SK-MEL-5 (cell line): ENCODE measurements around the gene AGMO. TPM values are rescaled to one million over a fixed set of nuclear protein-coding genes. Genes with fewer than 3 reads are reported as not detected.
A peak's percentile ranks its signal among the peaks of the same experiment; 100 is the strongest.

Experiments
- DNase-seq: peaks from one replicate; pipeline ENCODE4 v3.0.0-alpha.2; 2016; ENCODE audit warnings: low read depth, low spot score
- in situ Hi-C: cut with HindIII; loops from 2 replicates; pipeline ENCODE4 v1.10.0; 2016; ENCODE audit warnings: low sequenced_read_pairs, high pct_unique_total_duplicates, low pct_unique_long_range_greater_than_20kb
- total RNA-seq: library from RNA; depleted of rRNA; stranded (reverse); fragments of >200 nt; shearing (Covaris generic); gene quantifications from 2 replicates; pipeline ENCODE4 v1.2.3, GENCODE V29; 2014

AGMO gene
- total RNA-seq, 1 experiment from 2014 or later, result 1.0 TPM

DNA sequence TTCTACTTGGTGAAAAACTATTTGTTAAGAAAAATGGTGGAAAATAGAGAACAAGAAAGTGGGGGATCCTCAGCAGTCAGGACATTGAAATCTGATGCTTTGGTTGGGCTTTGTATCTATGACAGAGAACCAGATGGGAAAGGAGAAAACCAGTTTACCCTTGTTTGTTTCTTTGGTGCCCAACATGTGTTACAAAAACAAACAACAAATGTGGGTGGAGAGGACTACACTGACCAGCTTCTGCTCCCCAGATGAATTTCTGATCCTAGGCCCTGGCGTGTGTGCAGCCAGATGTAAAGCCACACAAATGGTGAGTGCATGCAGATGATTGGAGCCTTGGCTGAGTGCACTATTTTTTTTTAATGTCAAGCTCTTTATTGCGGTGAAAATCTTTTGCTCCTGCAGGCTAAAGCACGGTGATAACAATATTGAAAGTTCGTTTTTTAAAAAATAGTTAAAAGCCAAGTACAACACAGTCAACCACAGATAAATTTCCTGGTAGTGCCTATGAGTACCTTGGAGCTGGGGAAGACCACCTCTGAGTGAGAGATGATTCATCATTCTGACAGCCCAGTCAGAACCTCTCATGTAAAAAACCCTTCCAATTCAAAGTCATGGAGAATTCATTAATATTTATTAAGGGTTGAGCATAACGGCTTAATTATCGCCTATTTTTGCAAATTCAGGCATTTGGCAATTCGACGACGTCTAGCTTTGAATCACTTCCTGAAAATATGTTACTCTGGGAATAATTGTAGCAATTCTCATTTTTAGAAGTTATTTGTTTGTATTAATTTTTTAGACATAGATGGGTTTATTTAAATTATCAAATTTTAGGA is 163.7 kb downstream of the AGMO start:
- DNase-seq, result no peak
- in situ Hi-C loops, result no loop called here

DNA sequence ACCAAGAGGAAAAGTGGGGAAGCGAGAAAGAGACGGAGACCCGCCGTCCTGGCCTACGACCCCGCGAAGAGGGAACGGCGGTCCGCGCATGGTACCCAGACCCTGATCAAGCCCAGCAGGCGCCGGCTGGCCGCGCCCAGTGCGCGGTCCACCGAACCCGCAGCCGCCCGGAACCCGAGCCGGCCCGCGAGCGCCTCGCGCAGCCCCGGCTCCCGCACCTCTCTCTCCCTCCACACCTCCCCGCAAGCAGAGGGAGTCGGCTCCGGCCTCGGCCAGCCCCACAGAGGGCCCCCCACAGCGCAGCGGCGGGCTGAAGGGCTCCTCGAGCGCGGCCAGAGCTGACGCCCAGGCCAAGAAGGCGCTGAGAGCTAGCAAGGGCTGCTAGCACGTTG is 164.7 kb downstream of the AGMO start:
- in situ Hi-C loops, result no loop called here
- no peak for DNase-seq

DNA sequence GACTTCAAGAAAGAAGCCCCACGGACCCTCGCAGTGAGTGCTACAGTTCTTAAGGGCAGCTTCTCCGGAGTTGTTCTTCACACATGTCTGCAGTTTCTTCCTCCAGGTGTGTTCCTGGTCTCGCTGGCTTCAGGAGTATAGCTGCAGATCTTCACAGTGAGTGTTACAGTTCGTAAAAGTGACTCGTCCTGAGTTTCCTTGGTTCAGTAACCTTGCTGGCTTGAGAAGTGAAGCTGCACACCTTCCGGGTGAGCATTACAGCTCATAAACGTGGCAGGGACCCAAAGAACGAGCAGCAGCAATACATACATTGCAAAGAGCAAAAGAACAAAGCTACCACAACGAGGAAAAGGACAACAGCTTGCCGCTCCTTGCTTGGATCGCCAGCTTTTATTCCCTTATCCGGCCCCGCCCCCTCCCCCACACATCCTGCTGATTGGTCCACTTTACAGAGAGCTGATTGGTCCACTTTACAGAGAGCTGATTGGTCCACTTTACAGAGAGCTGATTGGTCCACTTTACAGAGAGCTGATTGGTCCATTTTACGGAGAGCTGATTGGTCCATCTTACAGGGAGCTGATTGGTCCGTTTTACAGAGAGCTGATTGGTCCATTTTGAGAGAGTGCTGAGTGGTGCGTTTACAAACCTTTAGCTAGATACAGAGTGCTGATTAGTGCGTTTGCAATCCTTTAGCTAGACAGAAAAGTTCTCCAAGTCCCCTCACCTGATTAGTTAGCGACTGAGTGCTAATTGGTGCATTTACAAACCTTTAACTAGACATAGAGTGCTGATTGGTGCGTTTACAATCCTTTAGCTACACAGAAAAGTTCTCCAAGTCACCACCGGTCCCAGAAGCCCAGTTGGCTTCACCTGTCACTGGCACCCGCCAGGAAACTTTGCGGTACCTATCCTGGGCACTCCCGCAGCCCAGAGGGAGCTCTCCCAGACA is 165.3 kb downstream of the AGMO start:
- in situ Hi-C loops, result no loop called here
- no peak for DNase-seq

DNA sequence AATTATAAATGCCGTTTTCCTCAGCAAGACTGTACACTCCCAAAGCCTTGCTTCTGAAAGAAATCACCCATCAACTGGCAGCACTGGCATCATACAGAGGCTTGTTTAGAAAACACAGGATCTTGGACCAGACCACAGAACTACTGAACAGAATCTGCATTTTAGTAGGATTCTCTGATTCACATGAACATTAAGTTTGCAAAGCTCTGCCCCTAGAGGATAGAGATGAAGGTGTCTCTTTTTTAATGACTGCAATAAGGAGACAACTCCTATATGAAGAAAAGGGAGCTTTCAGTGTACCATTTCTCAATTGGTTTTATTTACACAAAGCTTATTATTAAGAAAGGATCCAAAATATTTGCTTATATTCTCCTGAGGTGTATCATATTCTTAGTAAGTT is 172.7 kb downstream of the AGMO start:
- in situ Hi-C loops, result no loop called here
- DNase-seq, result peak; percentile 32

DNA sequence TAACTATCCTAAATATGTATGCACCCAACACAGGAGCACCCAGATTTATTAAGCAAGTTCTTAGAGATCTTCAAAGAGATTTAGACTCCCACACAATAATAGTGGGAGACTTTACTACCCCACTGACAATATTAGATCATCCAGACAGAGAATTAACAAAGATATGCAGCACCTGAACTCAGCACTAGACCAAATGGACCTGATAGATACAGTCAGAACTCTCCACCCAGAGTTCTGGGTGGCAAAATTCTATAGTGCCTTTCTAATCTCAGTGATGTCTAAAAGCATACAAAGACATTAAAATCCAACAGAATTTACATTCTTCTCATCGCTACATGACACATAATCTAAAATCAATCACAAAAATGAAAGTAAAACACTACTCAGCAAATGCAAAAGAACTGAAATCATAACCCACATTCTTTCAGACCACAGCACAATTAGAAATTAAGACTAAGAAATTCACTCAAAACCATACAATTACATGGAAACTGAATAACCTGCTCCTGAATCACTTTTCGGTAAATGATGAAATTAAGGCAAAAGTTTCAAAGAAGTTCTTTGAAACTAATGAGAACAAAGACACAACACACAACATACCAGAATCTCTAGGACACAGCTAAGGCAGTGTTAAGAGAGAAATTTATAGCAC is 183.2 kb downstream of the AGMO start:
- in situ Hi-C loops, result no loop called here
- no peak for DNase-seq

DNA sequence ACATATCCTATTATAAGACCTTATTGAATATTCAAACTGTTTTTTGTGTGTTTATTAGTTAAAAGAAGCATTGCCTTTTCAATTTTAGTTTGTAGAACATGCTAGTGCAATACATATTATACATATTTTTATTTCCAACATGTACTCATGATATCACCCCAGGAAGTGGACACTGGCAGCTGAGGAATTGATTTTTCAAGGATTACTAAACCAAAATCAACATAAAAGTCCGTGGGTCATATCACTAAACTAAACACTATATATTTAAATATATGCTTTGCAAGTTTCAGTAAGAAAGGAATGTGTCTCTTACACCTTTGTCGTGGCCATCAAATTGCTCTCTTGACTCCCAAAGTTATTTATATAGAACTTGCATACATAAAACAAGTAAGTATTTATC is 185.2 kb downstream of the AGMO start:
- DNase-seq, result no peak
- in situ Hi-C loops, result no loop called here

DNA sequence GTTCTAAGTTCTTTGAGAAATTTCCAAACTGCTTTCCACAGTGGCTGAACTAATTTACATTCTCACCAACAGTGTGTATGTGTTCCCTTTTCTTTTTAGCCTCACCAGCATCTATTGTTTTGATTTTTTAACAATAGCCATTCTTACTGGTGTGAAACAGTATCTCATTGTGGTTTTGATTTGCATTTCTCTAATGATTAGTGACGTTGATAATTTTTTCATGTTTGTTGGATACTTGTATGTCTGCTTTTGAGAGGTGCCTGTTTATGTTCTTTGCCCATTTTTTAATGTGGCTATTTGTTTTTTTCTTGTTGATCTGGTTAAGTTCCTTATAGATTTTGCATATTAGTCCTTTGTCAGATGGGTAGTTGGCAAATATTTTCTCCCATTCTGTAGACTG is 191.4 kb downstream of the AGMO start:
- in situ Hi-C loops, result no loop called here
- DNase-seq, result no peak

DNA sequence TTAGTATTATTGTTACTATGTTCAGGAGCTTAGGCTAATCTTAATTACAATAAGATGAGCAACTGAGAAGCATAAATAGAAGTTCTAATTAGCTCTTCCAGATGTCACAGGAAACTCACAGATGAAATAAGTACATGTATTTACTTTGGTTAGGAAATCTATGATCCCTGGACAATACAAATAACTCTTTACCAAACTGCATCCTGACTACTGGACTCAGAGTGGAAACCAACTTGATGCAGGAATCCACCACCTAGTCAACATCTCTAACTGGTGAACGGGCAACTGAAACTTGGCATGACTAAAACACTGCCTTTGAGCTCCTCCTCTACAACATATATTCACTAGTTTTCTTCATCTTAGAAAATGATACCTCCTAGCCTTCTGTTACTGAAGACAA is 193.2 kb downstream of the AGMO start:
- in situ Hi-C loops, result no loop called here
- no peak for DNase-seq

DNA sequence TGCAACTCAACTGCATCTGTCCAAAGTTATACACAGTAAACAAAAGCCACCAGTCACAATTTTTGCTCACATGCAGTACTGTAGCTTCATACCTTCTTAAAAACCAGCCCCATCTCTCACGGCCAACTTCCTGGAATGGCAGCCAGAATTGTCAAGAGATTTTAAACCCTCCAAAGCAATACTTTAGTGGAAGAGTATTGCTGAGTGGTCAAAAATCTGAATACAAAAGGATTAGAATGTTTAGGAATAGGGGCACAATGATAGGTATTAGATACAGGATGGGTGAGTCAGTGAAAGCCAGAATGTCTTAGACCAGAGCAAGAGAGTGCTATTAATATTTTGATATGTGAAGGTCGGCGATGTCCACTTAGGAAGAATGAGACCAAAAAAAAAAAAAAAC is 193.9 kb downstream of the AGMO start:
- DNase-seq, result no peak
- in situ Hi-C loops, result no loop called here

DNA sequence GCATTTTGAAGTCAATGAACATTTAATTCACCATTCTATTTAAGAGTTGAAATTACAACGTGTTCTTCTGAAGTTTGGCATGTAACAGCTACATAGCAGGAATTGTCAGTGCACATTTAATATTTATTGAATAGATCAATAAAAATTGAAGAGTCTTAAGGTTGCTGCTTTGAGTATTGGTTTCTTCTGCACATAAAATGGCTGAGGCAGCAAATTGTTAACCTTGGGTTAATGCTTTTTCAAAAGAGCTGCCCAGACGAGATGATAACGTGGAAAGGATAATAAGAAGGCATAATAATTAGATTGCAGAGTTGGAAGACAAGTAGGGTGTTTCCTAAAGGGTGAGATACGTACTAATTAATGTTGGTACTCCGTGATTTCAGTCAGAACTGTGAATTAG is 203.7 kb downstream of the AGMO start:
- no peak for DNase-seq
- in situ Hi-C loops, result no loop called here

DNA sequence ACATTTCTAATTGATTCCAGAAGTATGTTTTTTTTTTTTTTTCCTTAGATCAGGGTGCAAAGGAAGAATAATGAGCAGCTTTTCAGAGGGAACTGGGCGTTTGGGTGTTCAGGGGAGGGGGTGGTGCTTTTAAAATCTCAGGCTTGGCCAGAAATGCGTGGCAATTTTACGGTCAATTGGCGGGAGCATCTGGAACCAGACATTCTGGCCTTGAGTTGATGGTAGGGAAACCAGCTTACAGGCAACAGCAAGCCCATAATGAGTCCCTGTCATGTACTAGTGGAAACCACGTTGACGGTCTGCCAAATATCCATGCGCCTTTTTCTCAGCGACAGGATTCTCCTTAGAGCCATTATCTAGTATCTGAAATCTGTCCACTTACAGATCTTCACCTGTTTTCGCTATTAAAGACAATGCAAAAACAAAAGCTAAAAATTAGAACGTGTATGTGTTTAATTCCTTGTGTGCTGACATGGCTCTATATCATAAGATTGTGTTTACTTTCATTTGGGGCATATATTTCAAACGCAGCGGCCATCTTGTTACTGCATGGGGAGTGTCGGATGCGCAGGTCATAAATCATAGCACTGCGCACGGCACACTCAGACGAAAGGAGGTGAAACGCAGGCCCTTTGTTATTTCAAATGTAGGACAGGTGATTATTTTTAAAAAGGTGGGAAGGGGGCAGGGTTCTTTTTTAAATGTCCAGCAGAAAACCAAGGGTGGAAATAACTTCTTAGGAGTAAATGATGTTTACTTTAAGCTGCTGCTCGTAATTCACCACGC is 209.2 kb downstream of the AGMO start:
- in situ Hi-C loops, result no loop called here
- no peak for DNase-seq

DNA sequence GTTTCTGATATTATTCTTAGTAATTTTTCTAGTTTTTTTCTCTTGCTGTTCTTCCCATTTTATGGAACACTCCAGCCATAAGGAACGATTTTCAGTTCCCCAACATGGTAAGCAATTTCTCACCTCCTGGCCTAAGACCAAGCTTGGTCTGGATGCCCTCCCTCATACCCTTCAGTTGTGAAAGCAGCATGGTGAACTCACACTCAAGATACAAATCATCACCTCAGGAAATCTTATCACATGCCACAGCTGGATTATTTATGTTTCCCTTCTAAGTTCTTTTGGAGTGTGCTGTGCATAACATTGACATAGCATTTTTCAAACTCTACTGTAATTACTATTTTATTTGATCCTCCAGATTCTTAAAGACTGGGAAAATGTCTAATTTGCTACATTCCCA is 216.6 kb downstream of the AGMO start:
- in situ Hi-C loops, result no loop called here
- no peak for DNase-seq

DNA sequence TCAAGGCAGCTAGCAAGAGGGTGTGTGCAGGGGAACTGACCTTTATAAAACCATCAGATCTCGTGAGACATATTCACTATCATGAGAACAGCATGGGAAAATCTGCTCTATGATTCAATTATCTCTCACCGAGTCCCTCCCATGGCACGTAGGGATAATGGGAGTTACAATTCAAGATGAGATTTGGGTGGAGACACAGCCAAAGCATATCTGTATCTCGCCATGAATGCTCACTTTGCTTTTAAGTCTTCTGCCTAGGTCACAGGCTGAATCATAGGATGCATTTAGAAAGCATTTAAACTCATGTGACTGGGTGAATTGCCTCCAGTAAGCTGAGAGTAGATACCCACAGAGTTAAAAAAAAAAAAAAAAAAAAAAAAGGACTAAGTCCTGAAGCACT is 220.0 kb downstream of the AGMO start:
- in situ Hi-C loops, result no loop called here

DNA sequence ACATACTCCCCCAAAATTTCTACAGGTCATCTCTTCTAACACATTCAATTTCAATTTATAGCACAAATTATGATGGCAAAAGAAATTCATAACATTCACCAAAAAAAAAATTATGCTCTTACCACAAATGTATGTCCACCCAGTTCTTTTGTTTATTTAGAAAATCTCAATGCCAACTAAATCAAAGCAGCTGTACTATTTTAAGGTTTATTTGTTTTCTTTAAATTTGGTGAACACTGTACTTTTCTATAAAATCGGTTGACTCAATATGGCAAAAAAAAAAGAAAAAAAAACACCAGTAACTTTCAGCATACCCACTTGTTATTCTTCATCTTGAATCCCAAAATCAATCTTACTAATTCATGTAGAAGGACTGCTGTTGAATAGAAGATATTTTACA is 225.7 kb downstream of the AGMO start:
- no peak for DNase-seq
- in situ Hi-C loops, result no loop called here

More for the DNA sequence above, 220.0 kb downstream of the AGMO start:
- peak; percentile 81 for DNase-seq

DNA sequence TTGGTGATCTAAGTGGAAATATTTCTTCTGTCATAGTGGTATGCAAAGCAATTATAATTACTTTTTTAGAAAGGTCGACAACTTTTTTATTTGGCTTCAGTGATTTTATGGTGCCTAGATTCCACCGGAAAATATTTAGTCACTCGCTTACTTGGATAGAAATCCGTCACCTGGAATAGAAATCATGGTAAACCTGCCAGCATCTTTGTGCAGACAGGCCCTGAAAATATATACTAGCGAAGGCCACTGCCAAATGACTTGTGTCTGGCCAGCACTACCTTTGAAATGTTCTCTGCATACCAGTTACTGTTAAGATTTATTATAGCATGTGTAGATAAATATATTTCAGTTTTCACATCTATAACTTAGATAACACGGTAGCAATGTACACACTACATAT is 226.4 kb downstream of the AGMO start:
- in situ Hi-C loops, result no loop called here
- DNase-seq, result no peak

DNA sequence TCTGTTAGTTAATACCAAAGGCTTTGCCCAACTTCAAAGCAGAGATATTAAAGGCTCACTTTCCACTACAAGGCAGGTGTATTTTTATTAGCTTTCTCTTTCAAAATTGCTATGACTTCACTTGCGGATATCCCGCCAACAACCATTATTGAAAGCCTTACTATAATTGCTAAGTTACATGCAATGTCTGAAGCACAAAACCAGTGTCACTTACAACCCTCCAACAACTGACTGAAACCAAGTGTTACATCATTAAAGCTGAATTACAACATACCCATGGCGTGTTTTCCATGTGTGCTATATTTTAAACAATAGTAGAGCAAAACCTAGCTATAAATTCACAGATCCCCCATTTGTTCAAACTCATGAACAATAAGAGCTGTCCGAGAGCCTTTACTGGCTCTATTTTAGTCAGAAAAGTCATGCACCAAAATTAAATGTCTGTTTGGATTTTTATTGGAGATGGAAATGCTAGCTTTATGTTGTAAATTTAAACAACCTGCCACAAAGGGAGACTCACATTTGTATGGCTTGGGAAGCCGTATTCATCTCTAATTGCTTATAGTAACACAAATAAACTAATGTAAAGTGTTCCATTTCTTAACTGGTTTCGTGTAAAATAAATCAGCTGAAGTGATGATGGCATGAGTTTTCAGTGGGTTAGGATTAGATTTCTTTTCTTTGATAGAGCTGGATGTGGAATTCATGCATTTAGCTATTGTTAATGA is 227.1 kb downstream of the AGMO start:
- no peak for DNase-seq
- in situ Hi-C loops, result no loop called here

DNA sequence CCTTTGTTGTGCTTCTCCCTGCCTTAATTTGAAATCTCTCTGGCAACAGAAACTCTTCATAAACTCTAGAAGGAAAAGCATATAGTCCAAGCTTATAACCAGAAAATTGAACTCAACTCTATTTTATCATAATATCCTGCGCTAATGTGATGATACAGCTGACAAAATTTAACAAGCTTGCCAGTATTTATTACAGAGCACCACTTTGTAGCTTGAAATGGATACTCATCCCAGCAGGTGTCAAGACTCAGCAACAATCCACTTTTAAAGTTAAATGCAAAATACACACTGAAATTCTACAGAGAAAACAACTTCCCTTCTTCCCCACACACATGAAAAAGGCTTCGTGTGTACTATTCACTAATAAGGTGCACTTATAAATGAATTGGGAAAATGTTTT is 228.9 kb downstream of the AGMO start:
- no peak for DNase-seq
- in situ Hi-C loops, result no loop called here
